Upper lobe of right lung (tissue), 1 donor: ENCODE data around the gene EML4. TPM values are rescaled to one million over a fixed set of nuclear protein-coding genes. Genes with fewer than 3 reads are reported as not detected.

Source experiments
- ATAC-seq: fragments of 200-7000 bp; cut with Tn5 transposase; one replicate; pipeline ENCODE4 v1.9.1; 2020; ENCODE audit warnings: mild to moderate bottlenecking, moderate library complexity
- DNase-seq: peaks from one replicate; pipeline ENCODE4 v3.0.0-alpha.2; 2020
- H3K27ac ChIP-seq: fragments of 200-600 bp; one replicate; pipeline ENCODE4 v1.8.0; 2022
- H3K27me3 ChIP-seq: fragments of 200-600 bp; one replicate; pipeline ENCODE4 v1.8.0; 2022; ENCODE audit warnings: mild to moderate bottlenecking
- H3K36me3 ChIP-seq: fragments of 200-600 bp; one replicate; pipeline ENCODE4 v1.8.0; 2022
- H3K4me1 ChIP-seq: fragments of 200-600 bp; one replicate; pipeline ENCODE4 v1.8.0; 2022
- H3K4me3 ChIP-seq: fragments of 200-600 bp; one replicate; pipeline ENCODE4 v1.8.0; 2022; ENCODE audit warnings: mild to moderate bottlenecking
- H3K9me3 ChIP-seq: fragments of 200-600 bp; one replicate; pipeline ENCODE4 v1.8.0; 2022
- CTCF ChIP-seq: fragments of 200-600 bp; IDR thresholded peaks from one replicate; pipeline ENCODE4 v1.8.0; 2022; ENCODE audit warnings: antibody characterized with exemption
- intact Hi-C: fragments of 100-400 bp; cut with DNase I; formaldehyde crosslinking; loops from one replicate; pipeline ENCODE4 v1.11.0; 2022
- total RNA-seq: library from RNA; stranded (reverse); fragmentation: NEBNext Ultra II Directional; extraction: Animal tissue kit (Norgen Biotek cat#: 25700); gene quantifications from one replicate; pipeline ENCODE4 v1.2.1, GENCODE V29; 2021
- donor health status: DM: no; HTN: yes; CAD: no; lungs with severe emphysema.

EML4 gene
- total RNA-seq, 1 donor from 2014 or later = 83.0 TPM

- no peaks in the 10 kb centered on the region for H3K36me3 ChIP-seq
- peaks cover 17% of the 10 kb centered on the region for H3K4me1 ChIP-seq
- no peaks in the 10 kb centered on the region for H3K27me3 ChIP-seq
- no peak overlapping the region for H3K4me3 ChIP-seq
- TF ChIP-seq CTCF = no peak
- intact Hi-C loops = no loop called here
- H3K9me3 ChIP-seq = no peaks in the 10 kb centered on the region
- DNase-seq (no peak), ATAC-seq (no peak)
- no peak overlapping the region for H3K27ac ChIP-seq
Measured at GRCh38 chr2:42364658-42365057, 195.5 kb downstream of the EML4 start.

DNA sequence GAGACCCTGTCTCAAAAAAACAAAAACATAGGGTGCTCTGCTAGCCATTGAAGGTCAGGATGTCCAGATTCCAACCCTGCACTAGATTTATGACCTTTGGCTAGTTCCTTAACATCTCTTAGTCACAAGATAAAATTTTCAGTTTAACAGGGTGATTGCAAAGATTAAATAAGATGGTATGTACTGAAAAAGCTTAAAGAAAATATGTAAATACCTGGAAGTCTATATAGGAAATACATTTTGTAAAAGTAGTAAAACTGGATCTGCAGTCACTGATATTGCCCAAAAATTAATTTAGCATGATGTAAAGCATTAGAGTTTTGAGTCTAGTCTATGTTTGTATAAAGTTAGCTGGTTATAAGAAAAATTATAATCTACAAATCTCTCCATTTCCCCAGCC is 197.3 kb downstream of the EML4 start:
- H3K4me1 ChIP-seq = peaks cover 14% of the 10 kb centered on the region
- no peak overlapping the region for H3K27ac ChIP-seq
- no peak for ATAC-seq
- no peak overlapping the region for H3K4me3 ChIP-seq
- TF ChIP-seq CTCF = no peak
- no peaks in the 10 kb centered on the region for H3K27me3 ChIP-seq
- H3K36me3 ChIP-seq = no peaks in the 10 kb centered on the region
- intact Hi-C loops = no loop called here
- H3K9me3 ChIP-seq = no peaks in the 10 kb centered on the region
- no peak for DNase-seq

DNA sequence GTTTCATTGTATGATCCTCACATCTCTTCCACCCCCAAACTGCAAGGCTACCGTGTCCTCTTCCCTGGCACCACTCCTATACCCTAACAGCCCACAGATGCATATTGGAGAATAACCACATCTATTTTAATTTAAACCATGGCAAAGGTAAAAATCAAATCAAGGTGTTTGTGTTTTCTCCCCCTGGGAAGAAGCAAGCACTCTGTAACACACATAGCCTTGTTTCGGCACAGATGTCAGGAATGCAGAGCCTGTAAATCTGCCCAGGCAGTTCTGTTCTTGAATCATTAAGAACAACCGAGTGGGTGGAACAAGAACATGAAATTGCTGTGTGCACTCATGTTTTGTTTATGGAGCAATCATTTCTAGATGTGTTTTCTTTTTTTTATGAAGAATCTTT is 198.7 kb downstream of the EML4 start:
- Histone ChIP-seq H3K9me3 (no peaks in the 10 kb centered on the region), H3K27ac (peak overlapping the region; percentile 52), H3K4me3 (peak overlapping the region; percentile 5), H3K36me3 (no peaks in the 10 kb centered on the region), H3K27me3 (no peaks in the 10 kb centered on the region), H3K4me1 (peaks cover 14% of the 10 kb centered on the region)
- ATAC-seq = peak; percentile 61
- DNase-seq = no peak
- no peak for TF ChIP-seq CTCF
- intact Hi-C loops = no loop called here

- Histone ChIP-seq H3K36me3 (no peaks in the 10 kb centered on the region), H3K4me3 (no peak overlapping the region), H3K27ac (peak overlapping the region; percentile 52), H3K4me1 (peaks cover 14% of the 10 kb centered on the region), H3K27me3 (no peaks in the 10 kb centered on the region), H3K9me3 (no peaks in the 10 kb centered on the region)
- intact Hi-C loops = no loop called here
- no peak for TF ChIP-seq CTCF
- DNase-seq (no peak), ATAC-seq (peak; percentile 56)
Measured at GRCh38 chr2:42368817-42369531, 199.8 kb downstream of the EML4 start.

DNA sequence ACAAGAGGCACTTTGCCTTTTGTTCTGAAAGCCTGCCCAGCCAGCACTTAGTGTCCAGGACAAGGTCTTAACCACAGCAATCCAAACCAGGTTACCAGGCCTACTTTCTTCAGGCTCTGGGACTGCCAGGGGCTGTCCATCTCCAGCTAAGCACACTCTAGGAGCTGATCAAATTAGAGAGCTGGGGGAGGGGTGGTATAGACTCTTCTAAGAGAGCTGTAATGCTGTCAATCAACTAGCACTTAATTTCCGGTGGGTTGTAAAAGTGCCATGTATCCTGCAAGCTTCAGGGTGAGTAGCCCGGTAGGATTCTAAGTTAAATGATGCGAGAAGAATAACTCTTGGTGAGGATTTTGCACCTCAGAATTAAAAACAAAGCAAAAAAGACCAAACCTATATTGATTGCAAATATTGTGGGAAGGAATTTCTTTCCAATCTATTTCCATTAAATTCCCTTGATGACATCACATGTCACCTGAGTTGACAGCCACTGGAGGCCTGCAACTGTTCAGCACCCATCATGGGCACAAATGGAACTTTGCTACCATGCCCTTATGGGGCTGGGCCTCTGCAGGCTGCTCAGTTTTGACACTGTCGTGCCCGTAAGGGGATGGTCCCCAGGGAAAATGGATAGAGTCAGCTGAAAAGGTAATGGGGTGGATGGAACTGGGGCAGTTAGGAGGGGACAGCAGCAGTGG is 200.5 kb downstream of the EML4 start:
- TF ChIP-seq CTCF = no peak
- H3K4me1 ChIP-seq = peaks cover 14% of the 10 kb centered on the region
- ATAC-seq (no peak), DNase-seq (no peak)
- H3K27ac ChIP-seq = peak overlapping the region; percentile 52
- H3K4me3 ChIP-seq = no peak overlapping the region
- H3K36me3 ChIP-seq = no peaks in the 10 kb centered on the region
- no peaks in the 10 kb centered on the region for H3K27me3 ChIP-seq
- H3K9me3 ChIP-seq = no peaks in the 10 kb centered on the region
- intact Hi-C loops = no loop called here
